ENCODE results near the gene TMC8.
"Not testable (repeated sequence)": the region's sequence is repeated elsewhere in the genome, so short reads cannot be mapped to it uniquely, and the experiment has no call there.

TMC8 gene

GRCh38 chr17:78130437-78131101, at the start of gene TMC8:
Gene TMC8 (plus strand): TSS chr17:78130771. CDS start chr17:78131589, 818 bp downstream.
- DNase-seq = no peak

DNA sequence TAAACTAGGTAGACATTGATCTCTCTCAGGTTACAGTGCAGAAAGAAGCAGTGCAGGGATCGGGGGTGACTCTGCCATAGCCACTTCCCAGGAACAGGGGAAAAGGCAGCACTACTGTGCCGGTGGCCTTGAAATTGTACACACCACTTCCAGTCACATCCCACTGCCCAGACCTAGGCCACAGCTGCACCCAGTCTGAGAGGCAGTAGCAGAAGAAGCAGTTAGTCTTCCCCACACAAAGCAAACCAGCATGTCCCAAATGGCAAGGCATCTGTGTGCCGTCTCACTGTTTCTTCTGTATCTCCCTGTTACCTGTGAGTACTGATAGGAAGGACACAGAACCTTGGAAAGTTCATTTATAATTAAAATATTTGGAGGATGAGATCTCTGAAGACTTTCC, 49.0 kb upstream of the TMC8 start:
- no peak for DNase-seq

- DNase-seq = not testable (repeated sequence)
Measured at GRCh38 chr17:78082355-78082872, 48.2 kb upstream of the TMC8 start.

DNA sequence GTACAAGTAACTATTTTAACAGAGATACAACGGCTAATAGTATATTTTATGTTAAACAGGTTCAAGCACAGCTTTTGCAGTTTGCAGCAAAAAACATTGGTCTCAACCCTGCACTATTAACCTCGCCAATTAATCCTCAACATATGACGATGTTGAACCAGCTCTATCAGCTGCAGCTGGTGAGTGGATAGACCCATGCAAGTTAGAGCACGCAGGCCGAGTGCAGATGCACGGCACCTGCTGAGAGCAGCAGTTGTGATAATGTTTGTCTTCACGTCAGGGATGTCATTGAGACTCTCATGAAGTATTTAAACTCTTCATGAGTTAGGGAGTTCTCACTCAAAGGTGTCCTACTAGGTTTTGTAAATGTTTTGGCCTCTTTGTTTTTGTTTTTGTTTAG, 47.6 kb upstream of the TMC8 start:
- DNase-seq = peak; percentile 79

GRCh38 chr17:78086740-78087139, 43.8 kb upstream of the TMC8 start:
- no peak for DNase-seq

DNA sequence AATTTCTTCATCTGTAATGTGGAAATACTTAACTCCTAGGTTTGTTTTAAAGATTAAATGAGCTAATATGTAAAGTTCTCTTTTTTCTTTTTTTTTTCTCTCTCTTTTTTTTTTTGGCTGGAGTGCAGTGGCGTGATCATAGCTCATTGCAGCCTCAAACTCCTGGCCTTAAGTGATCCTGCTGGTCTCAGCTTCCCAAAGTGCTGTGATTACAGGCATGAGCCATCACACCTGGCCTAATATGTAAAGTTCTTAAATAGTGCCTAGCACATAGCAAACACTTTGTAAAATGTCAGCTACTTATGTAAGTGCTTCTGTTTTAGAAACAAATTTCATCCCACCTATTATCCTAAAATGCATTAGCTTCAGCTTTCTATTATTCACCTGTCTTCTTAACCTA, 42.0 kb upstream of the TMC8 start:
- DNase-seq = no peak

DNA sequence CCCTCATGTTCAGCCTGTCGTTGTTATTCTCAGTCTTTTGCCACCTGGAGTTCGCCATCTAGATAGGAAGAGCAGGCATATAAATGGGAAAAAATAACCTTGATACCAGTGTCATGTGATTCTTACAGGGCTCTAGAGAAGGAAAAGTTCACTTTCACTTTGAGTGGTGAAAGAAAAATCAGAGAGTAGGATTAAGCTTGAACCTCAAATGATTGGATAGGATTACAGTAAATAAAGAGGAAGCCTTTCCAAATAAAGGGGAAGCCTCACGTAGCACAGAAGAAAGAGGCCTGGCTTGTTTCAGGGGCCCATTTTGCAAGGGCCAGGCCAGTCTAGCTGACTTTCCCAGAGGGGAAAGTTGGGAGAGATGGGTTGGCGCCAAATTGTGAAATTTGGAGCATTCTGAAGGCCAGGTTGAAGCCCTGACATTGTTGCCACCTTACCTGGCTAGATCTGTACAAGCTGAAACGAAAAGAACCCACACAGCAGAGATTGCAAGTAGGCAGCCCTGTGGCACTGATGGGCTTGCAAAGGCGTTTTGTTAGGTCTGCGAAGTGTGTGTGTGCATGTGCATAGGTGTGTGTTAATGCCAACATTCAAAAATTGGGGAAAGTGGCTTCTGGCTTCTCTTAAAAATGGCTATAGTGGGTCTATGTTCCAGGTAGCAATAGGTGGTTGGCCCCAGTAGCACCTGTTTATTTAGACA, 40.8 kb upstream of the TMC8 start:
- no peak for DNase-seq

DNA sequence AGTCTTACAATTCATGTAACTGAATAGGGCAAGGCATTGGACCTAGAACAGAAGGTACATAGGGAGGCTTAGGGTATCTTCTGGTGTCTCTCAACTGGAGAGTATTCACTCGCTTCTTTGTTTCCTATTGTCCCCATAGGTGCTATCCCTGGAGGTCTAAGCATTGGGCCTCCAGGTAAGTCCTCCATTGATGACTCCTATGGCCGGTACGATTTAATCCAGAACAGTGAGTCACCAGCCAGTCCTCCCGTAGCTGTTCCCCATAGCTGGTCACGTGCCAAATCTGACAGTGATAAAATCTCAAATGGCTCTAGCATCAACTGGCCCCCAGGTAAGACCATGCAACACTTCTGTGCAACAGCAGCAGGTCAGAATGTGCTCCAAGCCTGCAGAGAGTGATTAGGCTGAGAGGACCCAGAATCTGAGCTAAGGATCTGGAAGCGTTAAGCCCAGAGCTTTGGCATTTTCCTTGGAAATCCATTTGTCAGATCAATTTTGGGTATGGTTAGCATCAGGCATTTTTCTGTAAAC, 37.7 kb upstream of the TMC8 start:
- no peak for DNase-seq

DNA sequence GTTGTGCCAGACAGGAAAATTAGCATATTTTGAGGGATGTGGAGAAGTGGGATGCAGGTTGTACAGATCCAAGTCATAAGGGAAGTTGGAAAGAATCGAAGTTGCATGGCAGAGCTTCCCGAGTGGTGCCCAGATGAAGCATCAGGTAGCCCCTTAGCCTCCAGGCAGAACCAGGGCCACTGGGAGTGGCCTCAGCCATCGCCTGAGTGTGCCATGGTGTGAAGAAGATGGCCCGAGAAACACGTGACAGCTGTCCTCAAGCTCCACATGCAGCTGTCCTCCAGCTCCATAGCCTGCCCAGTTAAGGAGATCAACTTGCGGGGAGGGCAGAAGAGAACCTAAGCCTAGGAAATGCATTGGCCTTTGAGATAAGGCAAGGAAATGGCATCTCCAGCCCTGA, 35.5 kb upstream of the TMC8 start:
- DNase-seq = no peak

DNA sequence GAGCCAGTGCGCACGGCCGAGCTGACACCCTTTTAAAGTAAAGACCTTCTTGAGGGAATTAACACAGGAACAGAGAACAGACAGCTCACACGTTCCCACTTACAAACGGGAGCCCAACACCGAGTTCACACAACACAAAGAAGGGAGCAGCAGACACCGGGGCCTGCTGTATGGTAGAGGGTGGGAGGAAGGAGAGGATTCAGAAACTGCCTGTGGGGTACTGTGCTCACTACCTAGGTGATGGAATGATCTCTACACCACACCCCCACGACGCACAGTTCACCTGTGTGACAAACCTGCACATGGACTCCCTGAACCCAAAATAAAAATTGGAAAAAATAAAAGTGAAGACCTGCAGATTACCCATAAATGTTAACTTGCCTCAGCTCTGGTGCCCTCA, 34.5 kb upstream of the TMC8 start:
- DNase-seq = no peak

DNA sequence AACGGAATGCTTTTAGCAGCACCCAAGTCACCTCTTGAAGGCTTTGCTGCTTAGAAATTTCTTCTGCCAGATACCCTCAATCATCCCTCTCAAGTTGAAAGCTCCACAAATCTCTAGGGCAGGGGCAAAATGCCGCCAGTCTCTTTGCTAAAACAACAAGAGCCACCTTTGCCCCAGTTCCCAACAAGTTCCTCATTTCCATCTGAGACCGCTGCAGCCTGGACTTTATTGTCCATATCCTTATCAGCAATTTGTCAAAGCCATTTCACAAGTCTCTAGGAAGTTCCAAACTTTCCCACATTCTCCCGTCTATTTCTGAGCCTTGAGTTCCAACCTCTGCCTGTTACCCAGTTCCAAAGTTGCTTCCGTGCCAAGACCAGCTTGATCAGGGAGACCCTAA, 29.5 kb upstream of the TMC8 start:
- DNase-seq = no peak

GRCh38 chr17:78101542-78101941, 29.0 kb upstream of the TMC8 start:
- no peak for DNase-seq

- no peak for DNase-seq
Measured at GRCh38 chr17:78103311-78103710, 27.3 kb upstream of the TMC8 start.

DNA sequence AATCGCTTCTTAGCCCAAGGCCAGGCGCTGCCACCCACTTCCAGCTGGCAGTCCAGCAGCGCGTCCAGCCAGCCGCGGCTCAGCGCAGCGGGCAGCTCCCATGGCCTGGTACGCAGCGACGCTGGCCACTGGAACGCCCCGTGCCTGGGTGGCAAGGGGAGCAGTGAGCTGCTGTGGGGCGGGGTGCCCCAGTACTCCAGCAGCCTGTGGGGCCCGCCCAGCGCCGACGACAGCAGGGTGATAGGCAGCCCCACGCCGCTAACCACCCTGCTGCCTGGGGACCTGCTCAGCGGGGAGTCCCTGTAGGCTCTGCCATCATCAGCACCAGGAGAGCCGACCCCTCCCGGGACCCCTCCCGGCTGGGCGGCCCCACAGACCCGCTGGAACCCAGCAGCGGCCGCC, 26.0 kb upstream of the TMC8 start:
- no peak for DNase-seq

- no peak for DNase-seq
Measured at GRCh38 chr17:78105101-78105500, 25.5 kb upstream of the TMC8 start.

DNA sequence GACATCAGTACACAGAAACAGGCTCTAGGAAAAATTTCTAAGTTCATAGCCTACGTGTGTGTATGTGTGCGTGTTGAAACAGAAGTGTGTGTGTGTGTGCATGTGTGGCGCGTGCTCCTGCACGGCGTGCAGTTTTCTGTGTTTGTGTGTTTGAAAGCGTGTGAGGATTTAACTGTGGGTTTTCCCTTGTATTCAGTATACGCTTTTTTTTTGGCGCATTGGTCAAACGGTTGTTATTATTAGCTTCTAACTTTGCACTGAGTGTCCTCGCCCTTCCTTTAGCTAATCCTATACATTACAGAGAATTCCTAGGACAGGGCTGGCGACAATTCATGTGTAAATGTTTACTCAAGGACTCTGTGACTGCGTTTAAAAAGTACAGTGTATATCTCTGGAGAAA, 25.0 kb upstream of the TMC8 start:
- no peak for DNase-seq

DNA sequence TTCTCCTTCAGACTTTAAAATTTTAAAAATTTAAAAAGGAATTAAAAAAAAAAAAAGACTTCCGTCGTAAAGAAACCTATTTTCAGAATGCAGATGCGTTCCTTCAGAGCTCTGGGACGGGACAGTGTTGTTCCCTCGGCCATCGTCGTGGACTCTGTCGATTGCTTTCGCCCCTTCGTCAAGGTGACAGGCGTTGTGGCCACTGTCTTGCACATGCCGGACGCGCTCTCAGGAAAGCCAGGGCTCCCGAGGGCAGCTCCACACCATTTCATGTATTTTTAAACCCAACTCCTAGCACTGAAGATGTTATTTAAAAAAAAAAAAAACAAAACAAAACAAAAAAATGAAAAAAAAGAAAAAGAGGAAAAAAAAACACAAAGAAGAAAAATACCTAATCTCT, 24.4 kb upstream of the TMC8 start:
- no peak for DNase-seq

- no peak for DNase-seq
Measured at GRCh38 chr17:78107457-78107856, 23.1 kb upstream of the TMC8 start.

DNA sequence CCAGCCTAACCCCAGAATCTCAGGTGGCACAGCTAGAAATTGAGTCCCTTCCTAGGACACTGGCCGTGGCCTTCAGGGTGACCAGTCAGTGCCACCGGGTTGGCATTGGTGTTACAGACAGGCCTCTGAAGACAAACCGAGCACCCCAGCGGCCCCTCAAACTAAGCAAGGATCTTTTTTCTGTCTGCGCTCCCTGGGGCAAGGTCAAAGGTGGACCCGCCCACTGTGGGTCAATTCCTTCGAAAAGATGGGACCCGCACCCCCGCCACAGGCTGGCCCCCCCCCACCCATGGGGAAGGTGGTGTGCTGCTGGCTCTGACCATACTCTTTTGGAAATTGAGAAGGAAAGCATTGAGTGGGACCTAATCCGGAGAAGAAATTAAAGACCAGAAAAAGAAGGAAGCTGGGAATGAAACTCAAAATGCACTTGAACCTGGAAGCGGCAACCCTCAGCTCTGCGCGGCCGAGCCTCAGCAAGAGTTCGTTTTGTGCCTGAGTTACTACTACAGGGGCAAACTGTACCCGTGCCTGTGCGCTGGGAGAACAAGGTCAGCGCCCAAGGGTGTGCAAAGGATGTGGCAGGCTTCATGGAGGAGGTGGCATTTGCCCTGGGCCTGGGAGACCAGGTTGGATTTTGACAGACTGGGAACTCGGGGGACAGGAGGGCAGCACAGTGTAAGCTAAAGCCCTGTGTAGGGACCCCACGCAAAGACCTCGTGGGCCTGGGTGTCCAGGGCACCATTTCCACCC, 22.4 kb upstream of the TMC8 start:
- no peak for DNase-seq

DNA sequence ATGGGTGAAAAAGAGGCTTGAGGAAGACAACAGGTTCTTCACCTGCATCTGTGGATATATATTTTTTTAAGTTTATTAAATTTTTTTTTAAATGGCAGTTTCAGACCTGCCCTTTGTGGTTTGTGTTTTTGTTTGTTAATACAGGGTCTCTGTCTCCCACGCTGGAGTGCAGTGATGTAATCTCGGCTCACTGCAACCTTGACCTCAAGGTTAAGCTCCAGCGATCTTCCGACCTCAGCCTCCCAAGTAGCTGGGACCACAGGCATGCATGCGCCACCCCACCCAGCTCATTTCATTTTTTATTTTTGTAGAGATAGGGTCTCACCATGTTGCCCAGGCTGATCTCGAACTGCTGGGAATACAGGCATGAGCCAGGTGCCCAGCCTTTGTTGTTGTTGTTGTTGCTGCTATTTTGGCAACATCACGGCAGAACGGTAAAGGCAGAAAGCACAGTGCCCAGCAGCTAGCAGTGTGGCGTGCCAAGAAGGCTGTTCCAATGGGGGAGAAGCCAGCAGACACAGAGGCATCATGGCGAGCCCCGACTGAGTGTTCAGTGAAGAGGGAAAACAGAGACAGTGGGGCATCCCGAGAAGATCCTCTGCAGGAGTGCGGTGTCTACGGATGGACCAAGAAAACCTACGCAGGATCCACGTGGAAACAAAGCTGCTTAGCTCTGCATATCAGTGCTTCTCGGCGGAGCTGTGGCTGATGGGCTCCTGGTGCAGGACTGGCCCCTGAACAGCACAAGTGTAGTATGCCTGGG, 21.7 kb upstream of the TMC8 start:
- DNase-seq = no peak

DNA sequence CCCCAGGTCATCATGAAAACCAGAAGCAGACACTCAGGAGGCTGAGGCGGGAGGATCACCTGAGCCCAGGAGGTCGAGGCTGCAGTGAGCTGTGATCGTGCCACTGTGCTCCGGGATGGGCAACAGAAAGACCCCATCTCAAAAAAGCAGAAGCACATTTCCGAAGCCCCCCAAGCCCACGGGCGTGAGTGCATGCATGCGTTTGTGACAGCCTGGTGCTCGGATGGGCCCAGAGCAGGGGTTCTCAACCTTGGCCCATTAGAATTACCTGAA, 21.1 kb upstream of the TMC8 start:
- no peak for DNase-seq

DNA sequence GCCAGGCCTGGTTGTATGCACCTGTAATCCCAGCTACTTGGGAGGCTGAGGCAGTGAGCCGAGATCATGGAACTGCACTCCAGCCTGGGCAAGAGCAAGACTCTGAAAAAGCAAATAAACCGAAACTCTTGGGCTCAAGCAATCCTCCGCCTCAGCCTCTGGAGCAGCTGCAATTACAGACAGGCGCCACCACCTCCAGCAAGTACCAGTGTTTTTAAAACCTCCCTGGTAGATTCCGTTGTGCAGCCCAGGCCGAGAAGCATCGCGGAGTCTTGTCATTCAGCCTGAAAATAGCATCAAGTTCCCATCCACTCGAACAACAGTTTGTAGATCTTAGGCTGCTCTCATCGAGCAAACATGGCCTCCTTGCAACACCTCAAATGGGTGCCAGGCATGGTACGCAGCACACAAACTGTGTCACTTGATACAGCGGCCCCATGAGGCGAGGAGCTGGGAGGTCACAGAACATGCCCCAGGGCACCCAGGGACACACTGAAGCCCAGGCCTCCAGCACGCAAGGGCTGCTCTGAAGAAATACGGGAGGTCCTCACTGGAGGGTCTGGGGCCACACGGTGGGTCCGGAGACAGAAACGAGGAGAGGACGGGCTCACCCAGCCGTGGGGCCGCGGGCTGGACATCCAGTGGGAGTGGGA, 20.1 kb upstream of the TMC8 start:
- no peak for DNase-seq
